GM19468 (cell line): ENCODE measurements around the gene ZMYM2.
"Not testable (repeated sequence)": the region's sequence is repeated elsewhere in the genome, so short reads cannot be mapped to it uniquely, and the experiment has no call there.

Experiments
- ATAC-seq: cut with Tn5 transposase; IDR thresholded peaks from one replicate; pipeline ENCODE4 v1.9.1; 2021; ENCODE audit warnings: mild to moderate bottlenecking, moderate library complexity, moderate number of reproducible peaks; ENCODE audit not compliant: unreplicated experiment; ENCODE audit errors: extremely low read depth

The ZMYM2 gene

GRCh38 chr13:19958155-19959111 is at the start of gene ZMYM2:
Gene ZMYM2 (plus strand): TSS chr13:19958727. CDS start chr13:19993073, 34,346 bp downstream.
- peak; percentile 79 for ATAC-seq

GRCh38 chr13:19910336-19911072 is 48.0 kb upstream of the ZMYM2 start:
- no peak for ATAC-seq

GRCh38 chr13:19927117-19927748 is 31.3 kb upstream of the ZMYM2 start:
- ATAC-seq = no peak

- ATAC-seq = no peak
Measured at GRCh38 chr13:19940106-19940505, 18.4 kb upstream of the ZMYM2 start.

- ATAC-seq = no peak
Measured at GRCh38 chr13:19950374-19950773, 8.2 kb upstream of the ZMYM2 start.

GRCh38 chr13:19952850-19953249 is 5.7 kb upstream of the ZMYM2 start:
- no peak for ATAC-seq

- ATAC-seq = no peak
Measured at GRCh38 chr13:19955873-19956559, 2.5 kb upstream of the ZMYM2 start.

- no peak for ATAC-seq
Measured at GRCh38 chr13:19957320-19958154, 990 bp upstream of the ZMYM2 start.

- no peak for ATAC-seq
Measured at GRCh38 chr13:19959141-19959830, 759 bp downstream of the ZMYM2 start.

GRCh38 chr13:19959831-19960652 is 1.5 kb downstream of the ZMYM2 start:
- peak; percentile 15 for ATAC-seq

- ATAC-seq = no peak
Measured at GRCh38 chr13:19960653-19960976, 2.1 kb downstream of the ZMYM2 start.

- ATAC-seq = no peak
Measured at GRCh38 chr13:19961489-19961888, 3.0 kb downstream of the ZMYM2 start.

- ATAC-seq = no peak
Measured at GRCh38 chr13:19961924-19962323, 3.4 kb downstream of the ZMYM2 start.

- no peak for ATAC-seq
Measured at GRCh38 chr13:19962894-19963293, 4.4 kb downstream of the ZMYM2 start.

GRCh38 chr13:19967621-19968020 is 9.1 kb downstream of the ZMYM2 start:
- no peak for ATAC-seq

GRCh38 chr13:19974498-19975009 is 16.0 kb downstream of the ZMYM2 start:
- ATAC-seq = not testable (repeated sequence)

GRCh38 chr13:19978831-19979437 is 20.4 kb downstream of the ZMYM2 start:
- ATAC-seq = no peak
